ENCODE results near the gene SRRM2.
"Not testable (repeated sequence)": the region's sequence is repeated elsewhere in the genome, so short reads cannot be mapped to it uniquely, and the experiment has no call there.

SRRM2 gene

GRCh38 chr16:2715519-2715918 is 36.9 kb upstream of the SRRM2 start:
- DNase-seq, result peak; percentile 81

GRCh38 chr16:2715966-2716885 is 36.2 kb upstream of the SRRM2 start:
- DNase-seq, result no peak

GRCh38 chr16:2716948-2717347 is 35.5 kb upstream of the SRRM2 start:
- no peak for DNase-seq

GRCh38 chr16:2717383-2718263 is 34.8 kb upstream of the SRRM2 start:
- DNase-seq, result no peak

- no peak for DNase-seq
These were observed 32.9 kb upstream of the SRRM2 start for GRCh38 chr16:2719328-2720063.

GRCh38 chr16:2720064-2720457 is 32.4 kb upstream of the SRRM2 start, which contains the start of gene PRSS27:
PRSS27 (minus strand) TSS chr16:2720224; CDS start chr16:2720160, 64 bp downstream.
- DNase-seq, result no peak

GRCh38 chr16:2720719-2721633 is 31.5 kb upstream of the SRRM2 start:
- peak; percentile 90 for DNase-seq

GRCh38 chr16:2721634-2722173 is 30.7 kb upstream of the SRRM2 start:
- DNase-seq, result not testable (repeated sequence)

- DNase-seq, result no peak
These were observed 28.3 kb upstream of the SRRM2 start for GRCh38 chr16:2724088-2724676.

GRCh38 chr16:2724816-2725348 is 27.6 kb upstream of the SRRM2 start:
- DNase-seq, result no peak

GRCh38 chr16:2726923-2727322 is 25.5 kb upstream of the SRRM2 start:
- DNase-seq, result no peak

- DNase-seq, result no peak
These were observed 24.4 kb upstream of the SRRM2 start for GRCh38 chr16:2728034-2728433.

GRCh38 chr16:2734844-2735515 is 17.5 kb upstream of the SRRM2 start:
- DNase-seq, result no peak

- DNase-seq, result no peak
These were observed 15.8 kb upstream of the SRRM2 start for GRCh38 chr16:2736476-2737237.

GRCh38 chr16:2737238-2737605 is 15.2 kb upstream of the SRRM2 start:
- no peak for DNase-seq

GRCh38 chr16:2737895-2738418 is 14.5 kb upstream of the SRRM2 start:
- DNase-seq, result no peak

- no peak for DNase-seq
These were observed 13.8 kb upstream of the SRRM2 start for GRCh38 chr16:2738615-2739014.

GRCh38 chr16:2739625-2740430 is 12.6 kb upstream of the SRRM2 start:
- DNase-seq, result no peak
